SK-N-SH (cell line): ENCODE data around the gene FOSL1.

Experiments used
- CTCF ChIP-seq: fragments of 200-600 bp; sonication (generic); IDR thresholded peaks from 2 replicates; pipeline ENCODE4 v1.6.1; 2017; ENCODE audit warnings: antibody characterized with exemption, mild to moderate bottlenecking, moderate library complexity
- EP300 ChIP-seq, 2 experiments: IDR thresholded peaks; 2 replicates each; pipeline versions ENCODE4 v1.4.0 to v1.6.1; 2012; ENCODE audit warnings: borderline replicate concordance in 1 of 2, low read depth in 1 of 2, low read length in 1 of 2
- JUND ChIP-seq: IDR thresholded peaks from 2 replicates; pipeline ENCODE4 v1.4.0; 2012
- MAX ChIP-seq: IDR thresholded peaks from 2 replicates; pipeline ENCODE4 v1.4.0; 2012; ENCODE audit warnings: low read depth
- MEF2A ChIP-seq: IDR thresholded peaks from 2 replicates; pipeline ENCODE4 v1.4.0; 2012; ENCODE audit warnings: low read depth, borderline replicate concordance
- MXI1 ChIP-seq: IDR thresholded peaks from 2 replicates; pipeline ENCODE4 v1.6.1; 2012; ENCODE audit warnings: mild to moderate bottlenecking, low read depth, low read length, improper control_type of control experiment
- NFIC ChIP-seq: IDR thresholded peaks from 2 replicates; pipeline ENCODE4 v1.4.0; 2012; ENCODE audit warnings: borderline replicate concordance
- PBX3 ChIP-seq: IDR thresholded peaks from 2 replicates; pipeline ENCODE4; 2012
- POLR2AphosphoS5 ChIP-seq: IDR thresholded peaks from 2 replicates; pipeline ENCODE4 v1.6.1; 2012; ENCODE audit warnings: low read depth, low read length
- TAF1 ChIP-seq: IDR thresholded peaks from 2 replicates; pipeline ENCODE4 v1.6.1; 2012; ENCODE audit warnings: low read depth, mild to moderate bottlenecking, low read length, moderate library complexity, borderline replicate concordance
- USF2 ChIP-seq: fragments of 150-350 bp; IDR thresholded peaks from 2 replicates; pipeline ENCODE4 v1.6.1; 2017; ENCODE audit warnings: antibody characterized with exemption, low read length, low read depth, borderline replicate concordance
- ZBTB33 ChIP-seq: IDR thresholded peaks from 2 replicates; pipeline ENCODE4 v1.4.0; 2012; ENCODE audit warnings: low read depth, borderline replicate concordance

- TF ChIP-seq CTCF: no peak
- no peak for TF ChIP-seq POLR2AphosphoS5
- TF ChIP-seq ZBTB33: no peak
- no peak for TF ChIP-seq EP300 (IDR thresholded peaks at IDR 0.05; ENCODE audit: borderline replicate concordance in 1 of 2, low read depth in 1 of 2, low read length in 1 of 2)
- no peak for TF ChIP-seq MXI1
- TF ChIP-seq PBX3: no peak
- TF ChIP-seq JUND: no peak
- TF ChIP-seq USF2: no peak
- TF ChIP-seq NFIC: no peak
- no peak for TF ChIP-seq MEF2A
- no peak for TF ChIP-seq TAF1
- TF ChIP-seq MAX: no peak
These were observed 50.4 kb downstream of the FOSL1 start for GRCh38 chr11:65849771-65850216.
